Body of pancreas (tissue), 4 donors: ENCODE data around the gene PCCA.

Source experiments
- POLR2A ChIP-seq, 3 donors: fragments of 450-650 bp; IDR thresholded peaks; one replicate each; pipeline ENCODE4 v1.6.1; 2016; ENCODE audit warnings: antibody characterized with exemption in 3 of 3, mild to moderate bottlenecking in 2 of 3
- TF ChIP-seq, protein P1 (sequence below), 7 experiments: fragments of 450-650 bp in 4 of 7; fragments of 200-600 bp in 3 of 7; sonication (generic) in 3 of 7; IDR thresholded peaks; one replicate each; pipeline ENCODE4 v1.5.1; 2016 to 2019; ENCODE audit warnings: antibody characterized with exemption in 7 of 7

DNA sequence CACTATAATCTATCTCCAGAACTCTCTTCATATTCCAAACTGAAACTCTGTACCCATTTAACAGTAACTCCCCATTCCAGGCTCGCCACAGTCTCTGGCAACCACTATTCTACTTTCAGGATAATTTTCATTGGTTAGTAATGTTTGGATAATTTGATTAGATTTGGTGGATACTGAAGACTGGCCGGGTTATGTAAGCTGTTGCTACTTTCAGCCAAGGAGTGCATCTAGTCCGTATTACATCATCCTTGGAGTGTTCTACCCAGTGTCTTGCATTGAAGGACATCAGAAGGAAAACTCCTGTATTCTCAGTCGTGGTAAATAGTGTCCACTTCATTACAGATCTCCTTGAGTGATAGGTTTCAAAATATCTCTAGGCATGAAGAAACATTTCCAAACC lies 60.5 kb downstream of the PCCA start:
- TF ChIP-seq, protein P1, sequence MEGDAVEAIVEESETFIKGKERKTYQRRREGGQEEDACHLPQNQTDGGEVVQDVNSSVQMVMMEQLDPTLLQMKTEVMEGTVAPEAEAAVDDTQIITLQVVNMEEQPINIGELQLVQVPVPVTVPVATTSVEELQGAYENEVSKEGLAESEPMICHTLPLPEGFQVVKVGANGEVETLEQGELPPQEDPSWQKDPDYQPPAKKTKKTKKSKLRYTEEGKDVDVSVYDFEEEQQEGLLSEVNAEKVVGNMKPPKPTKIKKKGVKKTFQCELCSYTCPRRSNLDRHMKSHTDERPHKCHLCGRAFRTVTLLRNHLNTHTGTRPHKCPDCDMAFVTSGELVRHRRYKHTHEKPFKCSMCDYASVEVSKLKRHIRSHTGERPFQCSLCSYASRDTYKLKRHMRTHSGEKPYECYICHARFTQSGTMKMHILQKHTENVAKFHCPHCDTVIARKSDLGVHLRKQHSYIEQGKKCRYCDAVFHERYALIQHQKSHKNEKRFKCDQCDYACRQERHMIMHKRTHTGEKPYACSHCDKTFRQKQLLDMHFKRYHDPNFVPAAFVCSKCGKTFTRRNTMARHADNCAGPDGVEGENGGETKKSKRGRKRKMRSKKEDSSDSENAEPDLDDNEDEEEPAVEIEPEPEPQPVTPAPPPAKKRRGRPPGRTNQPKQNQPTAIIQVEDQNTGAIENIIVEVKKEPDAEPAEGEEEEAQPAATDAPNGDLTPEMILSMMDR (IDR thresholded peaks at IDR 0.05), result no peak
- TF ChIP-seq POLR2A (IDR thresholded peaks at IDR 0.05), result no peak
